Transverse colon (tissue), 4 donors: Measurements from ENCODE around the gene FSTL5. TPM values are rescaled to one million over a fixed set of nuclear protein-coding genes. Genes with fewer than 3 reads are reported as not detected.

Experiments used
- DNase-seq: peaks from one replicate; pipeline ENCODE4 v3.0.0-alpha.2; 2019
- H3K27ac ChIP-seq, 4 donors: fragments of 200-600 bp; sonication (generic); 2 replicates each; pipeline ENCODE4 v1.5.1; 2016 to 2018; ENCODE audit warnings: inconsistent platforms in 4 of 4
- H3K27me3 ChIP-seq: fragments of 200-600 bp; sonication (generic); 2 replicates; pipeline ENCODE4 v1.5.1; 2017; ENCODE audit warnings: inconsistent platforms
- H3K36me3 ChIP-seq, 4 donors: fragments of 200-600 bp; sonication (generic); 2 replicates each; pipeline ENCODE4 v1.5.1; 2017 to 2019; ENCODE audit warnings: inconsistent platforms in 4 of 4
- H3K4me1 ChIP-seq, 4 donors: fragments of 200-600 bp; sonication (generic); 2 replicates each; pipeline ENCODE4 v1.5.1; 2017 to 2020; ENCODE audit warnings: inconsistent platforms in 4 of 4
- H3K4me3 ChIP-seq, 4 donors: fragments of 200-600 bp; sonication (generic); 1 replicate in 1 of 4; 2 replicates in 3 of 4; pipeline versions ENCODE4 v1.5.1 to v1.6.1; 2017 to 2019; ENCODE audit warnings: inconsistent platforms in 4 of 4
- H3K9me3 ChIP-seq, 2 donors: fragments of 200-600 bp; sonication (generic); 2 replicates each; pipeline ENCODE4 v1.5.1; 2017 to 2019; ENCODE audit warnings: inconsistent platforms in 2 of 2
- EP300 ChIP-seq: sonication (generic); formaldehyde crosslinking; IDR thresholded peaks from one replicate; pipeline ENCODE4 v1.6.1; 2017; ENCODE audit warnings: antibody characterized with exemption, low read depth
- POLR2A ChIP-seq: fragments of 450-650 bp; IDR thresholded peaks from one replicate; pipeline ENCODE4 v1.6.1; 2016; ENCODE audit warnings: antibody characterized with exemption, mild to moderate bottlenecking, moderate library complexity
- POLR2AphosphoS5 ChIP-seq, 3 donors: sonication (generic); formaldehyde crosslinking; IDR thresholded peaks; one replicate each; pipeline ENCODE4 v1.6.1; 2016; ENCODE audit warnings: antibody characterized with exemption in 3 of 3
- WGBS, 2 donors: methylation state at CpG; one replicate each; pipeline ENCODE4 v1.1.5; 2018; ENCODE audit warnings: low coverage in 1 of 2; 5-methylcytosine and 5-hydroxymethylcytosine counted together
- in situ Hi-C, 4 donors: fragments of 200-750 bp; cut with MboI; loops; one replicate each; pipeline versions ENCODE4 v1.15.0 to v1.15.1; 2017; ENCODE audit warnings: low sequenced_read_pairs in 3 of 4, low pct_ligation_motif_present in 1 of 4, low pct_unique_long_range_greater_than_20kb in 1 of 4
- intact Hi-C: fragments of 100-400 bp; cut with DNase I; formaldehyde crosslinking; loops from one replicate; pipeline ENCODE4 v1.15.1; 2023; ENCODE audit warnings: low total_unique reads
- total RNA-seq, 4 donors: library from RNA; depleted of rRNA; stranded (reverse); fragments of >200 nt; gene quantifications; one replicate each; pipeline ENCODE4 v1.1.0, GENCODE V29; 2016
- TF ChIP-seq, protein P1 (sequence below), 5 experiments: fragments of 200-600 bp in 3 of 5; fragments of 450-650 bp in 2 of 5; sonication (generic) in 3 of 5; IDR thresholded peaks; 1 replicate in 2 of 5; 2 replicates in 3 of 5; pipeline ENCODE4 v1.5.1; 2016 to 2017; ENCODE audit warnings: antibody characterized with exemption in 5 of 5, inconsistent platforms in 3 of 5, mild to moderate bottlenecking in 2 of 5, moderate library complexity in 1 of 5

The FSTL5 gene
- total RNA-seq, 4 donors from 2014 or later: 0.14 to 0.16 TPM; not detected in 2

GRCh38 chr4:162154862-162155540, 8.8 kb downstream of the FSTL5 start:
- Histone ChIP-seq H3K9me3 (no peaks in the 10 kb centered on the region), H3K27ac (no peak overlapping the region), H3K4me3 (no peak overlapping the region), H3K4me1 (no peaks in the 10 kb centered on the region), H3K36me3 (no peaks in the 10 kb centered on the region), H3K27me3 (no peaks in the 10 kb centered on the region)
- intact Hi-C loops: no loop called here
- no peak for DNase-seq
- TF ChIP-seq EP300 (no peak), POLR2AphosphoS5 (IDR thresholded peaks at IDR 0.05) (no peak), POLR2A (no peak)
- TF ChIP-seq, protein P1, sequence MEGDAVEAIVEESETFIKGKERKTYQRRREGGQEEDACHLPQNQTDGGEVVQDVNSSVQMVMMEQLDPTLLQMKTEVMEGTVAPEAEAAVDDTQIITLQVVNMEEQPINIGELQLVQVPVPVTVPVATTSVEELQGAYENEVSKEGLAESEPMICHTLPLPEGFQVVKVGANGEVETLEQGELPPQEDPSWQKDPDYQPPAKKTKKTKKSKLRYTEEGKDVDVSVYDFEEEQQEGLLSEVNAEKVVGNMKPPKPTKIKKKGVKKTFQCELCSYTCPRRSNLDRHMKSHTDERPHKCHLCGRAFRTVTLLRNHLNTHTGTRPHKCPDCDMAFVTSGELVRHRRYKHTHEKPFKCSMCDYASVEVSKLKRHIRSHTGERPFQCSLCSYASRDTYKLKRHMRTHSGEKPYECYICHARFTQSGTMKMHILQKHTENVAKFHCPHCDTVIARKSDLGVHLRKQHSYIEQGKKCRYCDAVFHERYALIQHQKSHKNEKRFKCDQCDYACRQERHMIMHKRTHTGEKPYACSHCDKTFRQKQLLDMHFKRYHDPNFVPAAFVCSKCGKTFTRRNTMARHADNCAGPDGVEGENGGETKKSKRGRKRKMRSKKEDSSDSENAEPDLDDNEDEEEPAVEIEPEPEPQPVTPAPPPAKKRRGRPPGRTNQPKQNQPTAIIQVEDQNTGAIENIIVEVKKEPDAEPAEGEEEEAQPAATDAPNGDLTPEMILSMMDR (IDR thresholded peaks at IDR 0.05): no peak
- in situ Hi-C loops: no loop called here
- WGBS, 2 donors: 62 to 81% methylated on average over 2 to 7 of the region's 7 CpGs

DNA sequence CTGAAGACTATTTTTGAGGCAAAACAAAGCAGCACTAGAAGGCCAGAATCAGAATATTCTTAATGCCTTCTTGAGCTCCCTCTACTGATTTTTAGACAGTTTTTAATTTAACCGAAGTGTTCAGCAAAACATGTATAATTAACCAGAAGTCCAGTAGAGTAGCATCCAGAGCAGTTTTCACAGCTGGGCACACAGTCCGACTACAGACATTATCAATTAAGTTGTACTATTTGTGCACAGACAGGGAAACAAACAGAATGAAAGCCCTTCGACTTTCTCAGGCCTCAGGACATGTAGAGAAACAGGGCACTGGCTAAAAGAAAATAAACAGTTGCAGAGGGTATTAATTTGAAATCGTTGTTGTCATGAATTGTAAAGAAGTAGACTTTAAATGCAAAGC, 11.9 kb downstream of the FSTL5 start:
- in situ Hi-C loops: no loop called here

GRCh38 chr4:162151386-162151785, 12.4 kb downstream of the FSTL5 start:
- Histone ChIP-seq H3K9me3 (no peaks in the 10 kb centered on the region), H3K4me1 (no peaks in the 10 kb centered on the region), H3K4me3 (no peak overlapping the region), H3K27ac (no peak overlapping the region), H3K36me3 (no peaks in the 10 kb centered on the region), H3K27me3 (no peaks in the 10 kb centered on the region)
- DNase-seq: no peak
- intact Hi-C loops: no loop called here
- in situ Hi-C loops: no loop called here
- no peak for TF ChIP-seq POLR2A
- no peak for TF ChIP-seq POLR2AphosphoS5 (IDR thresholded peaks at IDR 0.05)
- TF ChIP-seq, protein P1 (IDR thresholded peaks at IDR 0.05): no peak
- no peak for TF ChIP-seq EP300

More for the DNA sequence above, 11.9 kb downstream of the FSTL5 start:
- Histone ChIP-seq H3K9me3 (no peaks in the 10 kb centered on the region), H3K27ac (no peak overlapping the region), H3K36me3 (no peaks in the 10 kb centered on the region), H3K4me3 (no peak overlapping the region), H3K27me3 (no peaks in the 10 kb centered on the region), H3K4me1 (no peaks in the 10 kb centered on the region)
- DNase-seq: no peak
- 49 to 56% methylated on average over 4 of the region's 4 CpGs for WGBS, 2 donors
- intact Hi-C loops: no loop called here
- TF ChIP-seq POLR2AphosphoS5 (IDR thresholded peaks at IDR 0.05) (no peak), EP300 (no peak), POLR2A (no peak)
- TF ChIP-seq, protein P1 (IDR thresholded peaks at IDR 0.05): no peak

- TF ChIP-seq POLR2A (no peak), EP300 (no peak), POLR2AphosphoS5 (IDR thresholded peaks at IDR 0.05) (no peak)
- TF ChIP-seq, protein P1 (IDR thresholded peaks at IDR 0.05): no peak
- H3K36me3 ChIP-seq: no peaks in the 10 kb centered on the region
- DNase-seq: no peak
- H3K9me3 ChIP-seq: no peaks in the 10 kb centered on the region
- H3K27me3 ChIP-seq: no peaks in the 10 kb centered on the region
- H3K4me3 ChIP-seq: no peak overlapping the region
- H3K4me1 ChIP-seq: no peaks in the 10 kb centered on the region
- no peak overlapping the region for H3K27ac ChIP-seq
- in situ Hi-C loops: no loop called here
- intact Hi-C loops: no loop called here
- WGBS, 2 donors: 71 to 77% methylated on average over 2 of the region's 2 CpGs
These were observed 14.2 kb downstream of the FSTL5 start for GRCh38 chr4:162149644-162150043.
